HepG2 (cell line): Measurements from ENCODE around the gene IL1A. TPM values are rescaled to one million over a fixed set of nuclear protein-coding genes. Genes with fewer than 3 reads are reported as not detected.
A peak's percentile ranks its signal among the peaks of the same experiment; 100 is the strongest.

ENCODE experiments used
- CAMTA2 ChIP-seq: sonication (generic); formaldehyde crosslinking; IDR thresholded peaks from 2 replicates; pipeline ENCODE4 v1.4.0; 2020; ENCODE audit warnings: mild to moderate bottlenecking, missing genetic modification reagents, borderline replicate concordance
- HOXA7 ChIP-seq: sonication (generic); formaldehyde crosslinking; IDR thresholded peaks from 2 replicates; pipeline ENCODE4 v1.8.1; 2022; ENCODE audit warnings: mild to moderate bottlenecking, missing genetic modification reagents, moderate library complexity
- KLF6 ChIP-seq: IDR thresholded peaks from 2 replicates; pipeline ENCODE4 v1.8.0; 2016; ENCODE audit warnings: missing biosample characterization, missing genetic modification reagents
- MED8 ChIP-seq: sonication (generic); formaldehyde crosslinking; IDR thresholded peaks from 2 replicates; pipeline ENCODE4 v1.8.1; 2023; ENCODE audit warnings: mild to moderate bottlenecking, missing genetic modification reagents; ENCODE audit not compliant: insufficient replicate concordance
- MTA1 ChIP-seq: sonication (generic); formaldehyde crosslinking; IDR thresholded peaks from 2 replicates; pipeline ENCODE4 v1.4.0; 2020; ENCODE audit warnings: missing genetic modification reagents, mild to moderate bottlenecking, borderline replicate concordance
- MXD4 ChIP-seq: IDR thresholded peaks from 2 replicates; pipeline ENCODE4 v1.6.1; 2016; ENCODE audit warnings: mild to moderate bottlenecking, missing biosample characterization, missing genetic modification reagents
- POGZ ChIP-seq: sonication (generic); formaldehyde crosslinking; IDR thresholded peaks from 2 replicates; pipeline ENCODE4 v1.4.0; 2020; ENCODE audit warnings: mild to moderate bottlenecking, missing genetic modification reagents
- RFX5 ChIP-seq: IDR thresholded peaks from 2 replicates; pipeline ENCODE4 v1.6.1; 2011; ENCODE audit warnings: low read depth, low read length, improper control_type of control experiment
- SATB2 ChIP-seq: sonication (generic); formaldehyde crosslinking; IDR thresholded peaks from 2 replicates; pipeline ENCODE4 v1.5.0; 2020; ENCODE audit warnings: missing genetic modification reagents
- SNAI1 ChIP-seq: sonication (generic); formaldehyde crosslinking; IDR thresholded peaks from 2 replicates; pipeline ENCODE4 v1.5.0; 2020; ENCODE audit warnings: mild to moderate bottlenecking, missing genetic modification reagents, borderline replicate concordance
- SRSF4 ChIP-seq: fragments of 200-400 bp; formaldehyde crosslinking; IDR thresholded peaks from one replicate; pipeline ENCODE4 v1.6.1; 2018; ENCODE audit warnings: mild to moderate bottlenecking, low read depth, low read length, moderate library complexity; ENCODE audit not compliant: poor library complexity, severe bottlenecking
- TAF1 ChIP-seq: sonication (generic); formaldehyde crosslinking; IDR thresholded peaks from 2 replicates; pipeline ENCODE4 v1.4.0; 2020; ENCODE audit warnings: missing genetic modification reagents
- WIZ ChIP-seq: sonication (generic); formaldehyde crosslinking; IDR thresholded peaks from 2 replicates; pipeline ENCODE4 v1.5.1; 2020; ENCODE audit warnings: mild to moderate bottlenecking, missing genetic modification reagents
- ZNF101 ChIP-seq: sonication (generic); formaldehyde crosslinking; IDR thresholded peaks from 2 replicates; pipeline ENCODE4 v1.4.0; 2020; ENCODE audit warnings: mild to moderate bottlenecking, low read depth, missing genetic modification reagents, borderline replicate concordance
- ZNF383 ChIP-seq: sonication (generic); formaldehyde crosslinking; IDR thresholded peaks from 2 replicates; pipeline ENCODE4 v1.4.0; 2020; ENCODE audit warnings: missing genetic modification reagents, mild to moderate bottlenecking, borderline replicate concordance
- ZNF678 ChIP-seq: sonication (generic); formaldehyde crosslinking; IDR thresholded peaks from 2 replicates; pipeline ENCODE4 v1.4.0; 2020; ENCODE audit warnings: mild to moderate bottlenecking, missing genetic modification reagents
- ZNF776 ChIP-seq: sonication (generic); formaldehyde crosslinking; IDR thresholded peaks from 2 replicates; pipeline ENCODE4 v1.4.0; 2020; ENCODE audit warnings: mild to moderate bottlenecking, missing genetic modification reagents
- ZNF788 ChIP-seq: sonication (generic); formaldehyde crosslinking; IDR thresholded peaks from 2 replicates; pipeline ENCODE4 v1.5.0; 2020; ENCODE audit warnings: mild to moderate bottlenecking, missing genetic modification reagents, borderline replicate concordance
- polyA plus RNA-seq, 8 experiments: library from polyadenylated mRNA; depleted of rRNA in 3 of 8; stranded (reverse) in 7 of 8; unstranded in 1 of 8; fragments of >200 nt; fragmentation: Illumina TruSeq in 4 of 8; extraction: Trizol in 4 of 8; gene quantifications; 2 replicates each; pipeline versions ENCODE4 v1.2.1 to v1.2.3, GENCODE V29; 2011 to 2016; ENCODE audit warnings: low read depth in 4 of 8, missing spikeins in 1 of 8, mixed read lengths in 1 of 8; ENCODE audit not compliant: insufficient read depth in 1 of 8
- total RNA-seq, 5 experiments: library from RNA; depleted of rRNA; stranded (reverse); fragments of >200 nt; fragmentation: Illumina TruSeq; extraction: Trizol; gene quantifications; 2 replicates each; pipeline ENCODE4 v1.2.3, GENCODE V29; 2016; ENCODE audit warnings: low read depth in 1 of 5
- TF ChIP-seq, protein P1 (sequence below): sonication (generic); formaldehyde crosslinking; conservative IDR thresholded peaks from 2 replicates; pipeline ENCODE4 v1.4.0; 2020; ENCODE audit warnings: missing genetic modification reagents
- TF ChIP-seq, protein P2 (sequence below): sonication (generic); formaldehyde crosslinking; IDR thresholded peaks from 2 replicates; pipeline ENCODE4 v1.5.1; 2020; ENCODE audit warnings: missing genetic modification reagents, mild to moderate bottlenecking, borderline replicate concordance
- TF ChIP-seq, protein P3 (sequence below): sonication (generic); formaldehyde crosslinking; IDR thresholded peaks from 2 replicates; pipeline ENCODE4 v1.8.0; 2022; ENCODE audit warnings: missing genetic modification reagents, mild to moderate bottlenecking, inconsistent platforms, borderline replicate concordance
- TF ChIP-seq, protein P4 (sequence below): sonication (generic); formaldehyde crosslinking; IDR thresholded peaks from 2 replicates; pipeline ENCODE4 v1.9.0; 2021; ENCODE audit warnings: missing genetic modification reagents, mild to moderate bottlenecking, borderline replicate concordance
- TF ChIP-seq, protein P5 (sequence below): IDR thresholded peaks from 2 replicates; pipeline ENCODE4 v1.6.1; 2012; ENCODE audit warnings: low read depth, low read length, improper control_type of control experiment

Gene IL1A
- total and polyA plus RNA-seq, 2 of the 13 experiments (the other 11 are each of a cell fraction or from before 2014, with no cell fraction given): not detected

DNA sequence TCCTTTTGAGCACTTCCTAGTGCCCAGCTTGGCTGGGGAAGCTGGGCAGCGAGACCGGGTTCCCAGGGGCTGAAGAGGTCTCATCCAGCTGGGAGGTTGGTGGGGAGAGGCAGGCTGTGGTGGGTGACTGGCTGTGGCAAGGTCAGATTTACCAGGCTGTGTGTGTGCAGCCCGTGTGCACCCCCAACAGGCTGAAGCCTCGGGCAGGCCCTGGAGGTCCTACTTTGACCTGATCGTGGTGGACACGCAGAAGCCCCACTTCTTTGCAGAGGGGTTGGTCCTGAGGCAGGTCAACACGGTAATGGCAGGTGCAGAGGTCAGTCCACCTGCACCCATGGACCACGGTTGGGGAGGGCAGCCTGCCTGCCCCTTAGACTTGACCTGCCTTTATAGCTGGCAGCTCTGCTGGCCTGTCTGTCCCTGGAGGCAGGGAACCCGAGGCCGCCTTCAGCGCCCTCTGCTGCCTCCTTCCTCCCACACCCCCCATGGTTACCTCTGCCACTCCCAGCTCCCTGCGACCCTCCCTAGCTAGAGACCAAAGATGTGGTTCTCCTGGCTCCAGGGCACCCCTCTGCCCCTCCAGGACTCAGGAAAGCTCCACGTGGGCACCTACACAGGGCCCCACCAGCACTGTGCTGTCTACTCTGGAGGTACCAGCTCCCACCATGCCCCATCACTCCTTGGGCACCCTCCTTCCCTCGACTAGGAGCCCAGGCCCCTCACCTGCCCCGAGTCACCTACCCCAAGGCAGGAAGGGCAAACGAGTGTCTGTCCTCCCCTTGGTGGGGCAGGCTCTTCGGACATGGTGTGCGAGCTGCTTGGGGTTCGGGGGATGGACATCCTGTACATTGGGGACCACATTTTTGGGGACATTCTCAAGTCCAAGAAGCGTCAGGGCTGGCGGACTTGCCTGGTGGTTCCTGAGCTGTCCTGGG is 59.4 kb downstream of the IL1A start (continued):
- TF ChIP-seq, protein P1, sequence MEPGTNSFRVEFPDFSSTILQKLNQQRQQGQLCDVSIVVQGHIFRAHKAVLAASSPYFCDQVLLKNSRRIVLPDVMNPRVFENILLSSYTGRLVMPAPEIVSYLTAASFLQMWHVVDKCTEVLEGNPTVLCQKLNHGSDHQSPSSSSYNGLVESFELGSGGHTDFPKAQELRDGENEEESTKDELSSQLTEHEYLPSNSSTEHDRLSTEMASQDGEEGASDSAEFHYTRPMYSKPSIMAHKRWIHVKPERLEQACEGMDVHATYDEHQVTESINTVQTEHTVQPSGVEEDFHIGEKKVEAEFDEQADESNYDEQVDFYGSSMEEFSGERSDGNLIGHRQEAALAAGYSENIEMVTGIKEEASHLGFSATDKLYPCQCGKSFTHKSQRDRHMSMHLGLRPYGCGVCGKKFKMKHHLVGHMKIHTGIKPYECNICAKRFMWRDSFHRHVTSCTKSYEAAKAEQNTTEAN (CRISPR knock-in tag): no peak
- TF ChIP-seq CAMTA2 (CRISPR knock-in tag): no peak
- TF ChIP-seq ZNF776 (CRISPR knock-in tag): no peak
- TF ChIP-seq, protein P2, sequence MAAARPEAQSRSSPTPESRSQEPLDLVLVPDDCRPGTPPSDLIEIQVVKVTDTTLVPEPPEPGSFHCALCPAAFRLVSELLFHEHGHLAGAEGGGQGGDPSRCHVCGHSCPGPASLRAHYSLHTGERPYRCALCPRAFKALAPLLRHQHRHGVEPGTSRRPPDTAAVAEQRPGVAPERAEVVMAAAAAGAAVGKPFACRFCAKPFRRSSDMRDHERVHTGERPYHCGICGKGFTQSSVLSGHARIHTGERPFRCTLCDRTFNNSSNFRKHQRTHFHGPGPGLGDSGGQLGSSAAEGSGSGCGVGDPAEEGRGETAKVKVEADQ (CRISPR knock-in tag): no peak
- TF ChIP-seq MTA1 (CRISPR knock-in tag): peak; percentile 49; the same call in 1 of the 2 replicates
- no peak for TF ChIP-seq RFX5
- TF ChIP-seq SATB2: no peak
- peak; percentile 79; the same call in 1 of the 2 replicates for TF ChIP-seq ZNF788 (CRISPR knock-in tag)
- TF ChIP-seq POGZ (CRISPR knock-in tag): 0 out of 2 replicates have a peak, but pooled peaks have one; percentile 18
- TF ChIP-seq ZNF678 (CRISPR knock-in tag): no peak
- peak; percentile 68; the same call in 1 of the 2 replicates for TF ChIP-seq MXD4 (CRISPR knock-in tag)
- TF ChIP-seq, protein P3, sequence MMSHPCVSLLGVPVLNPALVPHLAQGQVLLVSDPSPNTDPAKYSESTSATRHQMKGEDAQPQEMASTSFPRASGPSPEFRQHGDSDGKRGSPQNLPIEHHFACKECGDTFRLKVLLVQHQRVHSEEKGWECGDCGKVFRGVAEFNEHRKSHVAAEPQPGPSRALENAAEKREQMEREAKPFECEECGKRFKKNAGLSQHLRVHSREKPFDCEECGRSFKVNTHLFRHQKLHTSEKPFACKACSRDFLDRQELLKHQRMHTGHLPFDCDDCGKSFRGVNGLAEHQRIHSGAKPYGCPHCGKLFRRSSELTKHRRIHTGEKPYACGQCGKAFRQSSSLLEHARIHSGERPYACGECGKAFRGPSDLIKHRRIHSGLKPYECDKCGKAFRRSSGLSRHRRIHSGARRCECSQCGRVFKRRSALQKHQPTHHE (CRISPR knock-in tag): 0 out of 2 replicates have a peak, but pooled peaks have one; percentile 30
- TF ChIP-seq SNAI1 (CRISPR knock-in tag): no peak
- TF ChIP-seq, protein P4, sequence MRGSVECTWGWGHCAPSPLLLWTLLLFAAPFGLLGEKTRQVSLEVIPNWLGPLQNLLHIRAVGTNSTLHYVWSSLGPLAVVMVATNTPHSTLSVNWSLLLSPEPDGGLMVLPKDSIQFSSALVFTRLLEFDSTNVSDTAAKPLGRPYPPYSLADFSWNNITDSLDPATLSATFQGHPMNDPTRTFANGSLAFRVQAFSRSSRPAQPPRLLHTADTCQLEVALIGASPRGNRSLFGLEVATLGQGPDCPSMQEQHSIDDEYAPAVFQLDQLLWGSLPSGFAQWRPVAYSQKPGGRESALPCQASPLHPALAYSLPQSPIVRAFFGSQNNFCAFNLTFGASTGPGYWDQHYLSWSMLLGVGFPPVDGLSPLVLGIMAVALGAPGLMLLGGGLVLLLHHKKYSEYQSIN (CRISPR knock-in tag): no peak
- TF ChIP-seq MED8 (CRISPR knock-in tag): no peak
- no peak for TF ChIP-seq WIZ (CRISPR knock-in tag)
- TF ChIP-seq HOXA7: no peak
- no peak for TF ChIP-seq TAF1 (CRISPR knock-in tag)
- no peak for TF ChIP-seq KLF6
- TF ChIP-seq SRSF4: no peak
- TF ChIP-seq, protein P5, sequence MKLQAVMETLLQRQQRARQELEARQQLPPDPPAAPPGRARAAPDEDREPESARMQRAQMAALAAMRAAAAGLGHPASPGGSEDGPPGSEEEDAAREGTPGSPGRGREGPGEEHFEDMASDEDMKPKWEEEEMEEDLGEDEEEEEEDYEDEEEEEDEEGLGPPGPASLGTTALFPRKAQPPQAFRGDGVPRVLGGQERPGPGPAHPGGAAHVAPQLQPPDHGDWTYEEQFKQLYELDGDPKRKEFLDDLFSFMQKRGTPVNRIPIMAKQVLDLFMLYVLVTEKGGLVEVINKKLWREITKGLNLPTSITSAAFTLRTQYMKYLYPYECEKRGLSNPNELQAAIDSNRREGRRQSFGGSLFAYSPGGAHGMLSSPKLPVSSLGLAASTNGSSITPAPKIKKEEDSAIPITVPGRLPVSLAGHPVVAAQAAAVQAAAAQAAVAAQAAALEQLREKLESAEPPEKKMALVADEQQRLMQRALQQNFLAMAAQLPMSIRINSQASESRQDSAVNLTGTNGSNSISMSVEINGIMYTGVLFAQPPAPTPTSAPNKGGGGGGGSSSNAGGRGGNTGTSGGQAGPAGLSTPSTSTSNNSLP: no peak
- no peak for TF ChIP-seq ZNF101 (CRISPR knock-in tag)
- 0 out of 2 replicates have a peak, but pooled peaks have one; percentile 55 for TF ChIP-seq ZNF383
